ENCODE data around the gene LSM14A.

DNA sequence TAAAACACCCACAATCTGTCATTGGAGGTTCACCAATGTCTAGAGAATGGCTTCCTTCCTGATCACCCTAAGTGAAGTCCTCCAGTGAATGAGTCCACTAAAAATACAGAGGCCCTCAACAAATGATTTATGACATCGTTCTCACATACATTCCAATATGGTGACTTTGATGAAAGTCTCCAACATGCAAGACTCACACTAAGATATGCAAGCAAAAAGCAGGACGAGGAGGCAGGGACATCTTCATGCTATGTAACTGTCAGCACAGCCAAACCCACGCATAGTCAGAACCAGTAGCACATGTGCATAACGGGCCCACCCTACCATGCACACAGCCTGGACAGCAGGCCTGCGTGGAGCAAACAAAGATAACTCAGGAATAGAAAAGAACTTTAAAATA, 16.6 kb upstream of the LSM14A start:
- TF ChIP-seq, protein P1, sequence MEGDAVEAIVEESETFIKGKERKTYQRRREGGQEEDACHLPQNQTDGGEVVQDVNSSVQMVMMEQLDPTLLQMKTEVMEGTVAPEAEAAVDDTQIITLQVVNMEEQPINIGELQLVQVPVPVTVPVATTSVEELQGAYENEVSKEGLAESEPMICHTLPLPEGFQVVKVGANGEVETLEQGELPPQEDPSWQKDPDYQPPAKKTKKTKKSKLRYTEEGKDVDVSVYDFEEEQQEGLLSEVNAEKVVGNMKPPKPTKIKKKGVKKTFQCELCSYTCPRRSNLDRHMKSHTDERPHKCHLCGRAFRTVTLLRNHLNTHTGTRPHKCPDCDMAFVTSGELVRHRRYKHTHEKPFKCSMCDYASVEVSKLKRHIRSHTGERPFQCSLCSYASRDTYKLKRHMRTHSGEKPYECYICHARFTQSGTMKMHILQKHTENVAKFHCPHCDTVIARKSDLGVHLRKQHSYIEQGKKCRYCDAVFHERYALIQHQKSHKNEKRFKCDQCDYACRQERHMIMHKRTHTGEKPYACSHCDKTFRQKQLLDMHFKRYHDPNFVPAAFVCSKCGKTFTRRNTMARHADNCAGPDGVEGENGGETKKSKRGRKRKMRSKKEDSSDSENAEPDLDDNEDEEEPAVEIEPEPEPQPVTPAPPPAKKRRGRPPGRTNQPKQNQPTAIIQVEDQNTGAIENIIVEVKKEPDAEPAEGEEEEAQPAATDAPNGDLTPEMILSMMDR (conservative IDR thresholded peaks at IDR 0.05; ENCODE audit: low read length), result no peak
- no peak for TF ChIP-seq EZH2phosphoT487 (IDR thresholded peaks at IDR 0.05; ENCODE audit: borderline replicate concordance)
